ENCODE measurements around the gene NDUFB11.

The NDUFB11 gene

DNA sequence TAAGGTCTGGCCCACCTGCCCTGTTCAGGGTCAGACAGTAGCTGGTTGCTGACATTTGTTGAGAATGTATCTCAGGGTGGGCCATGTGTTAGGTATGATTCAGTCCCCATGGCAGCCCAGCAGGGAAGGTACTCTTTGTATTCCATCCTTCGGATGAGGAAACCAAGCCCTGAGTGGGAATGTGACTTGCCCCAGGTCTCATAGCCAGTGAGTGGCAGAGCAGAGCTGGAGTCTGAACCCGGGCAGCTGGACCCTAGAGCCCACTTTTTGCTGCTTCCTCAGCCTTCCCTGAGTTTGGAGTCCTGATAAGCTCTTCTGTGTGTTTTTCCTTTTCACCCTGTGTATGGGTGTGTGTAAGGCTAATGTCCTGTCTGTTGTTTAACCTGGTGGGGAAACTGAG lies 27.5 kb upstream of the NDUFB11 start:
- Histone ChIP-seq H3K27me3 (ENCODE audit: control insufficient read depth, insufficient read depth, low read length) (no peaks in the 10 kb centered on the region), H3K27ac (ENCODE audit: low read depth, low read length) (no peak overlapping the region), H3K36me3 (ENCODE audit: control insufficient read depth, insufficient read depth, low read length) (peaks cover 11% of the 10 kb centered on the region), H3K4me3 (ENCODE audit: low read length) (no peak overlapping the region), H3K4me1 (ENCODE audit: control insufficient read depth, insufficient read depth, low read length) (no peaks in the 10 kb centered on the region), H3K9ac (ENCODE audit: low read length) (no peak overlapping the region)

DNA sequence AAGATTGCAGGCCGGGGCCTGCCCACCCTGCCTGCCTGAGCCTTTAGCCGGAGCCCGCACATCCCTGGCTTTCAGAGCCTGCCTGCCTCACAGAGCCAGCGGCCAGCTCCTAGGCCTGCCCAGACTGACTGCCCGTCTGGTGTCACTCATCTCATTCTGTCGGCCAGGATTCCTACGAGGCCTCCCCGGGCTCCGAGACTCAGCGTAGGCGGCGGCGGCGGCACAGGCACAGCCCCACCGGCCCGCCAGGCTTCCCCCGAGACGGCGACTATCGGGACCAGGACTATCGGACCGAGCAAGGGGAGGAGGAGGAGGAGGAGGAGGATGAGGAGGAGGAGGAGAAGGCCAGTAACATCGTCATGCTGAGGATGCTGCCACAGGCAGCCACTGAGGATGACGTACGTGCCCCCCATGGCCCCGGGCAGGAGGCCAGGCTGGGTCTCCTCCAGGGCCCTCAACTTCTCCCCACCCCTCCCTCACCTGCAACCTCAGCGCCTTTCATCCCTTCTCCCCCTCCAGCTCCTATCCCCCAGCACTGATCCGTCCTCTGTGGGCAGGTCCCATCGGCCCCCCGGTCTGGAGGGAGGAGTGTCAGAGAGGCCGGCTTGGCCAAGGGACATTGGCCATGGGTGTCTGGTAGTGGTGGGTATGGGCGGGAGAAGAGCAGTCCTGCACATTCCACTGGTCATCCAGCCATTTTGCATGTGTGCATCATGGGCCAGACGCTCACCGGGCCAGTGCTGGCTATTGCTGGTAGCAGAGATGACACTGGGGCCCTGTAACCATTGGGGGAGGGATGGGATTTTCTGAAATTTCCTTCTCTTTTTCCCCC lies 26.6 kb upstream of the NDUFB11 start:
- Histone ChIP-seq H3K36me3 (ENCODE audit: control insufficient read depth, insufficient read depth, low read length) (peaks cover 7% of the 10 kb centered on the region), H3K27me3 (ENCODE audit: control insufficient read depth, insufficient read depth, low read length) (no peaks in the 10 kb centered on the region)

DNA sequence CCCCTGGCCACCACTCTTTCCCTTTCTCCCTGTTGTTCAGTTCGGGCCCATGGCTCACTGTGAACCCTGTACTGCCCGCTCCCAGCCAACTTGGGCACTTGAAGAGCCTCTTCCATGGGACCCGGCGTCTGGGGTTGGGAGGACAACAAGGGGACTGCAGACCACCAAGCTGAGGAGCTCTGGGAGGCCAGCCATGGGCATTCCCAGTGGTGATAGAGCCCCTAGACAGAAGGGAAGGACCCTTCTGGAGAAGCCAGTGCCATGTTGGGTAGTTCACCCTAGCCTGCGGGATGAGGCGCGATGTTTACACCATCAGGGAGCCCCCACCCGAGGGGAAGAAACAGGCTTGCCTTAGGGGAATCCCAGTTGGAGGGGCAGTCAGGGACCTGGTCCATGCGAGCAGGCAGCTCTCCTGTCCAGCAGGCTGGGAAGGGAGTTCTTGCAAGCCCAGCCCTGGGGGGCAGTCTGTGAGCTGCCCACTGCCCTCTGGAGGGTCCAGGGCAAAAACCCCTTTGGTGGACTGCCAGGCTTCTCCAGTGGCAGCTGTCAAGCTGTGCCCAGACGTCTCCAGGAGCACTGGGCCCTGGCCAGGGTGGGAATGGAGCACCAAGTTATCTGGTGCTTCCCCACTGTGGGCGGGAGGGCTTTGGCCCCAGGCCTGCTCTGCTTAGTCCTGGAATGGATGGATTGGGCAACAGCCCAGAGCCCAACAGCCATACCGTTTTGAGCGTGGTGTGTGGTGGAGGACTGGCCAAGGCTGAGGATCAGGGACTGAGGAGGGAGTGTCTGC lies 25.4 kb upstream of the NDUFB11 start:
- Histone ChIP-seq H3K9ac (ENCODE audit: low read length) (no peak overlapping the region), H3K27me3 (ENCODE audit: control insufficient read depth, insufficient read depth, low read length) (no peaks in the 10 kb centered on the region), H3K4me3 (ENCODE audit: low read length) (no peak overlapping the region), H3K4me1 (ENCODE audit: control insufficient read depth, insufficient read depth, low read length) (no peaks in the 10 kb centered on the region), H3K27ac (ENCODE audit: low read depth, low read length) (no peak overlapping the region), H3K36me3 (ENCODE audit: control insufficient read depth, insufficient read depth, low read length) (peaks cover 7% of the 10 kb centered on the region)

More for the DNA sequence above, 26.6 kb upstream of the NDUFB11 start:
- Histone ChIP-seq H3K9ac (ENCODE audit: low read length) (no peak overlapping the region), H3K4me1 (ENCODE audit: control insufficient read depth, insufficient read depth, low read length) (no peaks in the 10 kb centered on the region), H3K27ac (ENCODE audit: low read depth, low read length) (no peak overlapping the region), H3K4me3 (ENCODE audit: low read length) (no peak overlapping the region)

DNA sequence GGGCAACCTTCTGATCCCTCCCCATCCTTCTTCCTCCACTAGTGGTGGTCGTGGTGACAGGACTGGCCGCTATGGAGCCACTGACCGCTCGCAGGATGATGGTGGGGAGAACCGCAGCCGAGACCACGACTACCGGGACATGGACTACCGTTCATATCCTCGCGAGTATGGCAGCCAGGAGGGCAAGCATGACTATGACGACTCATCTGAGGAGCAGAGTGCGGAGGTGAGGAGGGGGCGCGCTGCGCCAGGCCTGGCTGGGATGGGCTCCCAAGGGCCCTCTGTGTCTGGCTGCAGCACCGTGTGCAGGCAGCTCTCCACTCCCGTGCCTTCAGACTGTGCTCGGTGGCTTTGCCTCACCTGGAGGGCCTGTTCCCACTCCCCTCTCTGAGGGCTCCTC lies 24.8 kb upstream of the NDUFB11 start:
- H3K27me3 ChIP-seq (ENCODE audit: control insufficient read depth, insufficient read depth, low read length), result no peaks in the 10 kb centered on the region
- H3K4me3 ChIP-seq (ENCODE audit: low read length), result no peak overlapping the region
- H3K36me3 ChIP-seq (ENCODE audit: control insufficient read depth, insufficient read depth, low read length), result peaks cover 7% of the 10 kb centered on the region
- no peaks in the 10 kb centered on the region for H3K4me1 ChIP-seq (ENCODE audit: control insufficient read depth, insufficient read depth, low read length)
- no peak overlapping the region for H3K27ac ChIP-seq (ENCODE audit: low read depth, low read length)
- H3K9ac ChIP-seq (ENCODE audit: low read length), result no peak overlapping the region

DNA sequence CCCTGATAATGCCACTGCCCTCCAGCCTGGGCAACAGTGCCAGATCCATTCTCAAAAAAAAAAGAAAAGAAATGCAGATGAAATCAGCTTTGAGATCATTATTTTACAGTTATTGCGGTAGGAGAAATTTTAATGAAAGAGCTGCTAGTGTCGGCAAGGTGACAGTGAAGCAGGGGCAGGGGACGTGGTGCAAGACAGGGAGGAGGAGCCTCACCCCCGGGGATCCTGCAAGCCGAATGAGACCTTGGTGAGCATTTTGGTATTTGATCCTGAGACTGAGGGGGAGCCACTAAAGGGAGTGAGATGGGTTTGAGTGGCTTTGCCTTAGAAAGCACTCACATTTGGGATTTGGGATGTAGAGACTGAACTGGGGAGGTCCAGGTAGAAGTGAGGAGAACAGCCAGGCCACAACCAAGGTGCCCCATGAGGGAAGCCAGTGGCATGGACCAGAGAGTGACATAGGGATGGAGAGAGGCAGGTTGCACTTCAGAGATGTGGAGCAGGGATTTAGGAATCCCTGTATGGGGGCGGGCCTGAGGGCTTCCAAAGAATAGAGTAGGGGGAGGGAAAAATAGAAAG lies 24.1 kb upstream of the NDUFB11 start:
- no peaks in the 10 kb centered on the region for H3K27me3 ChIP-seq (ENCODE audit: control insufficient read depth, insufficient read depth, low read length)
- H3K4me3 ChIP-seq (ENCODE audit: low read length), result no peak overlapping the region
- H3K36me3 ChIP-seq (ENCODE audit: control insufficient read depth, insufficient read depth, low read length), result peaks cover 7% of the 10 kb centered on the region
- no peak overlapping the region for H3K9ac ChIP-seq (ENCODE audit: low read length)
- no peaks in the 10 kb centered on the region for H3K4me1 ChIP-seq (ENCODE audit: control insufficient read depth, insufficient read depth, low read length)
- no peak overlapping the region for H3K27ac ChIP-seq (ENCODE audit: low read depth, low read length)

DNA sequence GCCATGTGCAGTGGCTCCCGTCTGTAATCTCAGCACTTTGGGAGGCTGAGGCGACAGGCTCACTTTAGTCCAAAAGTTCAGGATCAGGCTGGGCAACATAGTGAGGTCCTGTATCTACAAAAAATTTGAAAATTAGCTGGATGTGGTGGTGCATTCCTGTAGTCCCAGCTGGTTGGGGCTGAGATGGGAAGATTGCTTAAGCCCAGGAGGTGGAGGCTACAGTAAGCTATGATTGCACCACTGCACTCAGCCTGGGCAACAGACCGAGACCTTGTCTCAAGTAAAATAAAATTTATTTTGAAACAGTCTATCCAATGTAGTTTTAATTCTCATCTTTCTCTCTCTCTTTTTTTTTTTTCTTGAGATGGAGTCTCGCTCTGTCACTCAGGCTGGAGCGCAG lies 21.6 kb upstream of the NDUFB11 start:
- Histone ChIP-seq H3K9ac (ENCODE audit: low read length) (no peak overlapping the region), H3K27me3 (ENCODE audit: control insufficient read depth, insufficient read depth, low read length) (no peaks in the 10 kb centered on the region), H3K27ac (ENCODE audit: low read depth, low read length) (no peak overlapping the region), H3K4me3 (ENCODE audit: low read length) (no peak overlapping the region), H3K36me3 (ENCODE audit: control insufficient read depth, insufficient read depth, low read length) (peaks cover 6% of the 10 kb centered on the region), H3K4me1 (ENCODE audit: control insufficient read depth, insufficient read depth, low read length) (no peaks in the 10 kb centered on the region)

DNA sequence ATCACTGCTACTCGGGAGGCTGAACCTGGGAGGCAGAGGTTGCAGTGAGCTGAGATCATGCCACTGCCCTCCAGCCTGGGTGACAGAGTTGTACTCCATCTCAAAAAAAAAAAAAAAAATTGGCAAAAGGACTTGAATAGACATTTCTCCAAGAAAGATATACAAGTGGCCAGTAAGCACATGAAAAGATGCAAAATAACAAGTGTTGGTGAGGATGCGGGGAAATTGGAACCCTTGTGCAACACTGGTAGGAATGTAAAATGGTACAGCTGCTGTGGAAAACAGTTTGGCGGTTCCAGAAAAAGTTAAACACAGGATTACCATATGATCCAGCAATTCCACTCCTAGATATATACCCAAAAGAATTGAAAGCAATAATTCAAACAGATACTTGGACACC lies 19.9 kb upstream of the NDUFB11 start:
- H3K36me3 ChIP-seq (ENCODE audit: control insufficient read depth, insufficient read depth, low read length), result no peaks in the 10 kb centered on the region
- H3K4me3 ChIP-seq (ENCODE audit: low read length), result no peak overlapping the region
- no peak overlapping the region for H3K27ac ChIP-seq (ENCODE audit: low read depth, low read length)
- H3K9ac ChIP-seq (ENCODE audit: low read length), result no peak overlapping the region
- H3K27me3 ChIP-seq (ENCODE audit: control insufficient read depth, insufficient read depth, low read length), result no peaks in the 10 kb centered on the region
- H3K4me1 ChIP-seq (ENCODE audit: control insufficient read depth, insufficient read depth, low read length), result no peaks in the 10 kb centered on the region

DNA sequence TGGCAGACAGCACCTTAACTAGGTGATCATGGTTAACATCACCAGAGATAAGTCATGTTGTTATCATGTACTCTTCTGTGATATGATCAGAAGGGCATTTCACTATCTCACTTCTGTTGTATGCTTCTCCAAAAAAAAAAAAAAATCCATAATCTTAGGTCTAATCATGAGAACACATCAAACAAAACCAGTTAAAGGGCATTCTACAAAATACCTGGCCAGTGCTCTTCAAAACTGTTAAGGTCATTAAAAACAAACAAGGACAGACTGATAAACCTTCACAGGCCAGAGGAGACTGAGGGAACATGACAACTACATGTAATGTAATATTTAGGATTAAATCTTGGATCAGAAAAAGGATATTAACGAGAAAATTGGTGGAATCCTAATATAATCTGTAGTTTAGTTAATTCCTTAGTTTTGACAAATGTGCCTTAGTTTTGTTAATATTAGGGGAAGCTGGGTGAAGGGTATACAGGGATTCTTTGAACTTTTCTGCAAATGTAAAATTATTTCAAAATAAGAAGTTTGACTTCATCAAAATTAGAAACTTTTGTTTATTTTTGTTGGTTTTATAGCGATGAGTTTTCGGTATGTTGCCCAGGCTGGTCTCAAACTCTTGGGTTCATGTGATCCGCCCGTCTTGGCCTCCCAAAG lies 18.6 kb upstream of the NDUFB11 start:
- H3K4me1 ChIP-seq (ENCODE audit: control insufficient read depth, insufficient read depth, low read length), result no peaks in the 10 kb centered on the region
- H3K36me3 ChIP-seq (ENCODE audit: control insufficient read depth, insufficient read depth, low read length), result no peaks in the 10 kb centered on the region
- H3K9ac ChIP-seq (ENCODE audit: low read length), result no peak overlapping the region
- H3K27ac ChIP-seq (ENCODE audit: low read depth, low read length), result no peak overlapping the region
- H3K27me3 ChIP-seq (ENCODE audit: control insufficient read depth, insufficient read depth, low read length), result no peaks in the 10 kb centered on the region
- H3K4me3 ChIP-seq (ENCODE audit: low read length), result no peak overlapping the region

DNA sequence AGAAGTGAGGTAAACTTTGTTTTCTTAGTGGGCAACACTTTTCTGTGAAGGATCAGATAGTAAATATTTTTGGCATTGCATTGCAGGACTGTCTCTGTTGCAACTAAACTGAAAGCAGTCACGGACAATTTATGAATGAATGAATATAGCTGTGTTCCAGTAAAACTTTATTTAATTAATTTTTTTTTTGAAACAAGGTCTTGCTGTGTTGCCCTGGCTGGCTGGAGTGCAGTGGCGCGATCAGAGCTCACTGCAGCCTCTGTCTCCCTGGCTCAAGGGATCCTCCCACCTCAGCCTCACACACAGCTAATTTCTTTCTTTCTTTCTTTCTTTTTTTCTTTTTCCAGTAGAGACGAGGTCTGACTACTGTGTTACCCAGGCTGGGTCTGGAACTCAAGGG lies 16.3 kb upstream of the NDUFB11 start:
- Histone ChIP-seq H3K4me3 (ENCODE audit: low read length) (no peak overlapping the region), H3K36me3 (ENCODE audit: control insufficient read depth, insufficient read depth, low read length) (peaks cover 5% of the 10 kb centered on the region), H3K27me3 (ENCODE audit: control insufficient read depth, insufficient read depth, low read length) (no peaks in the 10 kb centered on the region), H3K9ac (ENCODE audit: low read length) (no peak overlapping the region), H3K27ac (ENCODE audit: low read depth, low read length) (no peak overlapping the region), H3K4me1 (ENCODE audit: control insufficient read depth, insufficient read depth, low read length) (no peaks in the 10 kb centered on the region)

DNA sequence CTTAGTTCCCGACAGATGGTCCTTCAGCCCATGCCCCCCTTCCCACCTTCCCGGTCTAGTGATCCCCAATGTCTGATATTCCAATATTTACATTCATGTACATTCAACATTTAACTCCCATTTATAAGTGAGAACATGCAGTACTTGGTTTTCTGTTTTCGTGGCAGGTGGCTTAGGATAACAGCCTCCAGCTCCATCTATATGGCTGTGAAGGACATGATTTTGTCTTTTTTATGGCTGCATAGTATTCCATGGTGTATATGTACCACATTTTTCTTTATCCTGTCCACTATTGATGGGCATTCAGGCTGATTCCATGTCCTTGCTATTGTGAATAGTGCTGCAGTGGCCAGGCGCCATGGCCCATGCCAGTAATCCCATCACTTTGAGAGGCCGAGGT lies 14.3 kb upstream of the NDUFB11 start:
- Histone ChIP-seq H3K4me3 (ENCODE audit: low read length) (no peak overlapping the region), H3K4me1 (ENCODE audit: control insufficient read depth, insufficient read depth, low read length) (no peaks in the 10 kb centered on the region), H3K27me3 (ENCODE audit: control insufficient read depth, insufficient read depth, low read length) (no peaks in the 10 kb centered on the region), H3K27ac (ENCODE audit: low read depth, low read length) (no peak overlapping the region), H3K36me3 (ENCODE audit: control insufficient read depth, insufficient read depth, low read length) (peaks cover 5% of the 10 kb centered on the region), H3K9ac (ENCODE audit: low read length) (no peak overlapping the region)

DNA sequence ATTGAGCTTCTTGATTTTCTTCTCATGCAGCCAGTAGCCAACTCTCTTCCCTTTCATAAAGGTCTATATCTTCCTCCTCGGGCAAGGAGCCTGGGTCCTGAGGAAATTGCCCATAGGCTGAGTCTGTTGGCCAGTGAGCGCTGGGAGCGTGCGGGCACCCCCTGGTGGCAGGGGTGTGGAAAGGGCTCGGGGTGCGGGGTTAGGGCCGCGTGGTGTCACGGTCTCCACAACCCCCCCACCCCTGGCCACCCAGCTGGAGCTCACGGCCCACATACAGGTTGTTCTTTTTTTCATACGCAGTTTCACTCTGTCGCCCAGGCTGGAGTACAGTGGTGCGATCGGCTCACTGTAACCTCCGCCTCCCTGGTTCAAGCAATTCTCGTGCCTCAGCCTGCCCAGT lies 13.6 kb upstream of the NDUFB11 start:
- no peak overlapping the region for H3K9ac ChIP-seq (ENCODE audit: low read length)
- no peak overlapping the region for H3K27ac ChIP-seq (ENCODE audit: low read depth, low read length)
- H3K4me1 ChIP-seq (ENCODE audit: control insufficient read depth, insufficient read depth, low read length), result no peaks in the 10 kb centered on the region
- H3K36me3 ChIP-seq (ENCODE audit: control insufficient read depth, insufficient read depth, low read length), result peaks cover 5% of the 10 kb centered on the region
- H3K27me3 ChIP-seq (ENCODE audit: control insufficient read depth, insufficient read depth, low read length), result no peaks in the 10 kb centered on the region
- no peak overlapping the region for H3K4me3 ChIP-seq (ENCODE audit: low read length)
